ENCODE measurements around the gene CIRBP.
A peak's percentile ranks its signal among the peaks of the same experiment; 100 is the strongest.

CIRBP gene

DNA sequence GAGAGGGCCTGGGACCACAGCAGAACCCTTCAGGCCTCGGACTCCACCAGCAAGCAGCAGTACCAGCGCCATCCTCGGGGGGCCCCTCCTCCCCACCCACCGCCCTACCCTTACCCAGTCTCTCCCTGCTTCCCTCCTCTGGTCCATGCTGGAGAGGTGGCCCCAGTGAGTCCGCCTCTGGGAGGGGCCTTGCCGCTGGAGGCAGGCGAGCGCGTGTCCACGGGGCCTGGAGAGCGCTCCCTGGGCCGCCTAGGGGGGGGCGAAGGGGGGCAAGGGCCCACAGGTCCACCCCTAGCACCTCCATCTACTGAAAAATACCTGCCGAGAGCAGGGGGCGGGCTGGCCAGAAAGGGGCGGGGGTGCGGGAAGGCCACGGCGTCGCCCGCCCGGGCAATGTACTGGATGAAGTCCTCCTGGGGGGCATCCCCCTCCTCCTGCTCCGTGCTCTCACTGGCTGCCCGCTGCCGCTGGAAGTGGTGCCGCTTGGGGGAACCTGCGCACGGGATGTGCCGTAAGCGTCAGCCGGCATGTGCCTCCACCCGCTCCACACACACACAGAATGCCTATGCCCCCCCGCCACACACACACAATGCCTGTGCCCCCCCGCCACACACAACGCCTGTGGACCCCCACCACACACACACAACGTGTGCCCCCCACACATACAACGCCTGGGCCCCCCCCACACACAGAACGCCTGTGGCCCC, 38.2 kb upstream of the CIRBP start:
- DNase-seq, result no peak

DNA sequence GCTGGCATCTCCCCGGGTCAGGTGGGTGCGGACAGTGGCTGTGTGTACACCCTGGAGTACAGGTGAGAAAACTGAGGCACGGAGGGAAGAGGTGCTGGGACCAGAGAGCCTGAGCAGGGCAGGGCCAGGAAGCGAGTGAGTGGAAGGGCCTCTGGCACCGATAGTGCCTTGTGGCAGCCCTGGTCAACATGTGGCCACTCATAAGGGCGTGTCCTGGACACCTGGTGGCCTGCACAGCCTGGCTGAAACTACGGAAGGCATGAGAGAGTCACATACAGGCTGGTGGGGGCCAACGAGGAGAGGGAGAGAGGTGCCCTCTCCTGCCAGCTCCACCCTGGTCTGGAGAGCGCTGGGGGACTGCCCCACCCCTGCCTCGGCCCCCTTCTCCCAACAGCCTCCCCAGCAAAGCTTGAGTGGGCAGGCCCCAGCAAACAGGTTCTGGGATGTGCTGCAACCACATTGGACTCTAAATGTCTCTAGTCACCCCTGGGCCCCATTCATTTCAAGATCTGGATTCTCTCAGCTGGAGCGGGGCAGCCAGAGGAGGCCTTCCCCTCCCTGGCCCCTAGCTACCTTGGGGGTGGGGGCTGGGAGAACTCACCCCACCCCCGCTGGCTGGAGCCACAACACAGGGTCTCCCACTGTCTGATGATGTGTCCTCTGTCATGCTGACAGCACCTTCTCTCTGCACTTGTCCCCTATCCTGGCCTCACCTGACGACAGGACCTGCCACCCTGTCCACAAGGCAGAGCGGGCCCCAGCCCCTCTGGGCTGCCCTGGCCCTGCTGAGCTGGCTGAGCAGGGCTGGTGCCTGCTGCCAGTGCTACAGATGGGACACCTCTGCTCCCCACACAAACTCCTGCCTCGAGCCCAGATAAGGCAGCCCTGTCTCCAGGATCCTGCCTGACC, 37.1 kb upstream of the CIRBP start:
- no peak for DNase-seq

GRCh38 chr19:1232652-1233072, 36.5 kb upstream of the CIRBP start:
- peak in 1 of 2 donors; percentile 46 for DNase-seq

- no peak for DNase-seq
Measured at GRCh38 chr19:1233115-1233667, 35.9 kb upstream of the CIRBP start.

DNA sequence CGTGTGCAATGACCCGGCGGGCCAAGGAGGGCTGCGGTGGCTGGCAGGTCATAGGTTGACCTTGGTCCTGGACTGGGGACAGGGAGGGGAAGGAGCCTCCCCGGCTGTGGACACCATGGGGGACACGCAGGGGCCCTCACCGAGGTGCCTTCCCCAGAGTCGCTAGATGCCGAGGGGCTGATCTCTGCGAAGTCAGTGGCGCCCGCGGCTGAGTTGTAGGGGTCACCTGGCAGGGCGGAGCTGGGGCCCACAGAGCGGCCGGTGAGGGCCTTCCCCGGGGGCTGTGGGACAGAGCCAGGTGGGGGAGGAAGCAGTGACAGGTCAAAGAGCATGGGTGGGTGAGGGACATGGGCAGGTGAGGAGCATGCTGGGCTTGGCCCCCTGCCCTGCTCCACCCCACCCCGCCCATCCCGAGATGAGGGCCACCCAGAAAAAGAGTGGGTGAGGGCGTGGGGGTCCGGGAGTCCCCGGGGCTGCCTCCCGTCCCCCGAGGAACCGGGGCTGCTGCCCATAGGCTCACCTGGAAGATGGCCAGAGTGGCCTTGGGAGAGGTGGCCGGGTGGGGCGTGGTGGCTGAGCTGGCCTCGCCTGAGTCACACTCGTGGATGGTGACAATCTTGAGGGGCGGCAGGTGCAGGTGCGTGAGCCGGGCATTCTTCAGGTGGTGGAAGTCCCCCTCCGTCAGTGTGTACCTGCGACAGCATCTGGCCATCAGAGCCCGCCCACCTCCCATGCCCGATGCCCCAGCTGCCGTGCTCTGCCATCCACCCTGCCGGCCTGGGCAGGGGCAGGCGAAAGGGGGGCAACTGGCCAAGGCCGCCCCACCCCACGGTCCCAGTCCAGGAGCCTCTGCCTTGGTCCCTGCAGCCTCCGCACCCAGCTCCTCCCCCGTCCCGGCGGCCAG, 34.8 kb upstream of the CIRBP start:
- no peak for DNase-seq

GRCh38 chr19:1234955-1235380, 34.2 kb upstream of the CIRBP start:
- DNase-seq, result no peak

GRCh38 chr19:1235625-1236538, 33.2 kb upstream of the CIRBP start:
- DNase-seq, result no peak

GRCh38 chr19:1236576-1236975, 32.6 kb upstream of the CIRBP start:
- no peak for DNase-seq

GRCh38 chr19:1237027-1237659, 32.0 kb upstream of the CIRBP start:
- DNase-seq, result no peak

DNA sequence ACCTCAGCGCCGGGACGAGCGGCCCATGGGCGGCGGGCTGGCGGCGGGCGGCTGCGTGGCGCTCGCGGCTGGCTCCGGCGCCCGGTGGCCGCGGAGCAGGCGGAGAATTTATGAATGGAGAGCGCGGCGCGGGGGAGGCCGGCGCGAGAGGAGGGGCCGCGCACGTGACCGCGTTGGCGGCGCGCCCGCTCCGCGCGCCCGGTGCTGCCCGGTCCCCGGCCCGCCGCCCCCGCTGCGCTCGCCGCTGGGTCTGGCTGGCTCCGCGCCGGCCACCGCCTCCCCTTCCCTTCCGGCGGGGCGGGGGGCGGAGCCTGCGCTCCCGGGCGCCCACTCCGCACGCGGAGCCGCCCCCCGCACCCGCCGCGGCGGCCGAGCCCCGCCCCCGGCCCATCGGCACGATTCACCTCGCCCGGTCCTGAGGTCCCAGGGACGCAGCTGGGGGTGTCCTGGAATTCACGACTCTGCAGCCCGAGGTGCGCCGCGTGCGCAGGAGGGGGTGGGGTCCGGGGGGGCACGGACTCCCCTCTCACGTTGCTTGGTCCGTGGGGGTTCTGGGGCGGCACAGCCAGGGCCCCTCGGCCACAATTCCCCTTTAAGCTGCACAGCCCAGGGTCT, 31.3 kb upstream of the CIRBP start, which contains the start of gene CBARP:
TSS of gene CBARP (minus strand) at position 252 of the 615 bp plus-strand sequence. CDS start 1,905 bp downstream, outside the sequence.
- peak in 1 of 2 donors; percentile 54 for DNase-seq

- no peak for DNase-seq
Measured at GRCh38 chr19:1238369-1239303, 30.5 kb upstream of the CIRBP start.

DNA sequence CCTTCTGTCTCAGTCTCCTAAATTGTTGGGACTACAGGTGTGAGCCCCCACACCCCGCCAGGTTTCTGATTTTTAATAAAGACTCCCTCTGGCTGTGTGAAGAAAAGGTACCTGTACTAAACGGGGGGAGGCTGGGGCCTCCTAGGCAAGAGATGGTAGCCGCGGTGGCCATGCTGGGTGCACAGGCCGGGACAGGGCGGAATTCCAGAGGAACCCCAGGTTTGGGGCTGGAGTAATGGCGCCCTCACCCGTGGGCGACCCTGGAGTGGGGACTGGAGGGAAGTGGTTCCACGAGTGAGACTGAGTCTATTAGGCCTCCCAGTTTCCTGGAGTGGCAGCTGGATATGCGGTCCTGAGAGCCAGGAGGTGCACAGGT, 29.7 kb upstream of the CIRBP start:
- DNase-seq, result peak in 1 of 2 donors; percentile 24

GRCh38 chr19:1239796-1240737, 29.1 kb upstream of the CIRBP start:
- DNase-seq, result peak; percentile 90 to 97

DNA sequence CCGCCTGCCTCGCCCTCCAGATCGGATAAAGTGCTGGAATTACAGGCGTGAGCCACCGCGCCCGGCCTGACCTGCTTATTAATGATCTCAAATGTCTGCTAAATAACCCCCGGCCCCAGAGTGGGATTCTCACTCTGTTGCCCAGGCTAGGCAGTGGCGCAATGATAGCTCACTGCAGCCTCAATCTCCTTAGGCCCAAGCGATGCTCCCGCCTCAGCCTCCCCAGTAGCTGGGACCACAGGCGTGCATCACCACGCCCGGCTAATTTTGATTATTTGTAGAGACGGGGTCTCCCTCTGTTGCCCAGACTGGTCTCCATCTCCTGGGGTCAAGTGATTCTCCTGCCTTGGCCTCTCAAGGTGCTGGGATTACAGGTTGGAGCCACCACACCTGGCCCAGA, 28.2 kb upstream of the CIRBP start:
- DNase-seq, result no peak

- DNase-seq, result peak; percentile 95 to 96
Measured at GRCh38 chr19:1241417-1242095, 27.6 kb upstream of the CIRBP start, which contains the start of gene ATP5F1D. Gene ATP5F1D (plus strand): TSS chr19:1241751. CDS start chr19:1241851, 100 bp downstream.

- DNase-seq, result peak; percentile 78 to 85
Measured at GRCh38 chr19:1243768-1244692, 25.1 kb upstream of the CIRBP start.
